Activated CD4-positive, alpha-beta T cell treated with anti-CD3 and anti-CD28 coated beads, Interleukin-2, amount 50 U/mL, for 48 hours (primary cell): ENCODE measurements around the gene RNF43.
"Not testable (repeated sequence)": the region's sequence is repeated elsewhere in the genome, so short reads cannot be mapped to it uniquely, and the experiment has no call there.

Experiments
- DNase-seq, 2 experiments: peaks; one replicate each; pipeline ENCODE4 v3.0.0-alpha.2; 2020

The RNF43 gene

DNA sequence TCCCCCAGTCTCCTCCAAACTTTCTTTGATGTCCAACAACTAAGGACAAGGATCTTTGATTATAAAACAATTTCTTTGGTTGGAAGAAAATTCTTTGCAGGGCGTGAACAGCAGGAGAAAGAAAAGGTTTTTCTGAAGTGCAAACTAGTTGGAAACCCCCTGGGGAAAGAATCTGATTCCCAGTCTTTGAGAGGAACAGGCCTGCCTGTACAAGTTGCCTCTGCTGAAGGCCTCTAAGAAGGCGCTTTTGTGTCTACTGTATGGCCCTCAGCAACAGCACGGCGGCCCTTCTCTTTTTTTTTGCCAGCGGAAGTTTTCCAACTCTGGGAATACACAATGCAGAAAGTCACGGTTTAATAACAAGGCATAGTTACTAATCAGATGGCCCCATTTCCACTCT, 14.0 kb downstream of the RNF43 start:
- DNase-seq = no peak

DNA sequence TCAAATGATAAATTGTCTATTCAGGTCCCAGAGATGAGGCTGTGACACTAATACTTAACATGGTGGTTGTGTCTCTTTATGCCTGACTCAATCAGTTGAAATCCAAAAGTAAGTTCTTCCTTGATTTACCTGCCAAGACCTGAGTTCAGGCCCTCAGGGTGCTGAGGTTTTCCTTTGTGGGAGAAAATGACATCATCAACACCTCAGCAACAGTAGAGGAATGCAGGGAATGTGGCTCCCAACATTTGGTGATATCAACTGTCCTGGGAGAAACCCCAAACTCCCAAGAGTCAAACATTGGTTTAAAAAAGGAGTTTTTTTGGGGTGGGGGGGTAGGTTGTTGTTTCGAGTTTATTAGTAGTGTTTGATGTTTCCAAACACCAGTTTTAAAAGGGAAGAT, 14.7 kb downstream of the RNF43 start:
- DNase-seq = no peak

DNA sequence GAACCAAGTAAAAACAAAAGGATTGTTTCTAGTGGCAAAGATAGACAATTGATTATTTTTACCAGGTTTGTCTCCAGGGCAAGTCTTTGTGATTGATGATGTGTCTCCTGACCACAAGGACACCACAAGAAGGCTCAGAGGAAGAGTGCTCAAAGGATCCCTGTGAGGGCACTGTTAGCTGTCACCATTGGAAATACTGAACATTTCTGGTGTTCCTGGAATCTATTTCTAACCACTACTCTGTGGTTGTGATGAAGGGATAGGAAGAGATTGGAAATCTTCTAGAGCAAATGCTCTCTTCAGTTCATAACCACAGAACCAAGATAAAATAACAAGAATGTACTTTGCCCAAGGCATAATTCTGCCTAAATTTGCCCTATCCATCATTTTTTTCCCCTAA, 15.3 kb downstream of the RNF43 start:
- DNase-seq = peak in 1 of 2 experiments; percentile 19

DNA sequence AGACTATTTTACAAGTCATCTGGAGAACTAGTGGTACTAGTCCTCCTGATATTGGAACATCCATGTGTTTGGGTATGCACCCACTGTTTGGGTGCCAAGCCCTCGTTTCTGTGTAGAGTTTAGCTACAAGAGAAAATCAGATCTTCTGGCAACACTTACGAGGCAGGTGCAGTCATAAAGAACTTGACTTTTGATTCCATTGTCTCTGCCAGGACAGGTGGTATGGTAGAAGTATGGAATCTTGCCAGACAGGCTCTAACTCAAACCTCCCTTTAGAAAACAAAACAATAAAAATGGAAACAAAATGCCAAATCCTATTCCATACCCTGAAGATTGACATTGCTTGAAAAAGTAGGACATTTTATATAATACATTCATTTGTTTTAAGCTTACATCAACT, 16.0 kb downstream of the RNF43 start:
- no peak for DNase-seq

DNA sequence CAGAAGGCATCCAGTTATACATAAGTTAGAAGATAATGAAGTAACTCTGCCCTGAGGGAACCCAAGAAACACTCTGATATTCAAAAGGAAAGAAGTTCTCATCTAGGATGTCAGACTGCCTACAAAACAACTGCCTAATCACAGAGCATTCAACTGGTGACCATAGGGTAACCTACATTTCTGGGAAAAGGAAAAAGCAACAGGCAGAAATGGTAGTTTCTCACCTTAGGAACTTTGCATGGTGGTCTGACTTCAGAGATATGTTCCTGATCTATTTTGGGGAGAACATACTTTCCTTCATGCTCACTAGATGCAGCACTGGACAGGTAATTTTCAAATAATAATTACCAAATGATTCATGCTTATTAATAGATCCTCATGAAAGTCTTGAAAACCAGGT, 16.5 kb downstream of the RNF43 start:
- no peak for DNase-seq

DNA sequence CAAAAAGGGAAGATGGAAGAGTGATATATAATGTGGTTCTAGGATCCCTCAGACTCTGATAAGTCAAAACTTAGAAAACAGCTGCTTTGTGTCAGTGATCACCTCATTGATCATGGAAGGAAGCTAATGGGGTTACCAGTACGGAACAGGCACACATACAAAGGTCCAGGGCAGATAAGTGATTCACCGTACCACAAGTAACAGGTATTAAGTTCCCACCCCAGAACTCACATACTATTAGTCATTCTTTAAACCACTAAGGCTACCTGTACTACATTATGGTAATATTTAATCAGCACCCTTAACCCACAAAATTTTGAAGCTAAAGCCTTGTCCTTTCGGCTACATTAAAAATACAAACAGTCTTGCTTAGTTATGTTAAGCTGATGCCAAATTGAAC, 17.4 kb downstream of the RNF43 start:
- no peak for DNase-seq

DNA sequence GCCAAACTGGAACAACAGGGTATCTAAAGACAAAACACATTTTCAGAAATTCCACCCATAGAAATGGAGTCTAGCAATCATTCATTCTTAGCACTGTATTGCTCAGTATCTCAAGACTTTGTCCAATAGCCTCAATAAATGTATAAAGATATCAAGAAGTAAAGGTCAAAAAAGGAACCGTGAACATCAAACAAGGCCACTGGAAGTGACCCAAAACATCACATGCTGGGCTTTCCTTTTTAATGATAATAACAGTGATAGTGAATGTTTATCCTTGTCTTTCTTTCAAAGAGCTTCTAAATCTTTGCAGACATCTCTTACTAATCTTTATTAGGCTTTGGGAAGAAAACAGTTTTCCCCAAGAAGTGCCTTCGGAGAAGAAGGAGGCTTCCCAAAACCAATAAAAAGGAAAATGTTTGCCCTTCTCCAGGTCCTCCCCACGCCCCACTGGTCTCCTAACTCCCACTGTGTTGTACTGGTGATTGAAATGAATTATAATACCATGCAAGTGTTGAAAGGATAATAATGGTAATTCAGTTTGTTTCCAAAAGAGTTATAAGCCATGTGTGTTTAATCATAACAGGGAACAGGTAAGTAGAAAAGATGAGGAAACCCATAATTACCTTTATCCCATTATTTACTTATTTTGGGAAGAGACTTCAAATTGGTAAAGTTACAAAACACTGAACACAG, 18.6 kb downstream of the RNF43 start:
- DNase-seq = no peak

DNA sequence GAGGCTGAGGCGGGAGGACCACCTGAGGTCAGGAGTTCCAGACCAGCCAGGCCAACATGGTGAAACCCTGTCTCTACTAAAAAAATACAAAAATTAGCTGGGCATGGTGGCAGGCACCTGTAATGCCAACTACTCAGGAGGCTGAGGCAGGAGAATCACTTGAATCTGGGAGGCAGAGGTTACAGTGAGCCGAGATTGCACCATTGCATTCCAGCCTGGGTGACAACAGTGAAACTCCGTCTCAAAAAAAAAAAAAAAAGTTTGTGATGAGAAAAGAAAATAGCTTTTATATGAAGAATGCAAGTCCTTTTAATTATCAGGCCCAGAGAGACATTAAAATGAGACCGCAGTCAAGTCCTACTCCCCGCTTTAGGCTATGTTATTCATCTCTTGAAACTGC, 19.9 kb downstream of the RNF43 start:
- DNase-seq = not testable (repeated sequence)

DNA sequence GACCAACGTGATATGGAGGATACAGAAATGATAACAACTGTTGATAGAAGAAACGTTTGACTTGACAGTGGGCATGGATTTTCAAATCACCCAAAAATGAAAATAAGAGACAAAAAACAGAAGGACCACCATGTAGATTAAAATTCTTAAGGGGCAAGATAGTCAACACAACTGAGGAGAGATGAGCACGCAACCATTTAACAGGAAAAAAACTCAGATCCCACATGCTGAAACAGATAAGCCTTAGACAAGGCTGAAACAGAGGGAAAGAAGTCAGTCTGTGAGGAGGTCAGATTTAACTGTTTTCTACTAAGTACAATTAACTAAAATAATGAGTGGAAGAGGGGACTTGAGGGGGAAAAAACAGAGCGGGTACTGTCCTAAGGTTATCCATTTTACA, 21.2 kb downstream of the RNF43 start:
- DNase-seq = no peak

DNA sequence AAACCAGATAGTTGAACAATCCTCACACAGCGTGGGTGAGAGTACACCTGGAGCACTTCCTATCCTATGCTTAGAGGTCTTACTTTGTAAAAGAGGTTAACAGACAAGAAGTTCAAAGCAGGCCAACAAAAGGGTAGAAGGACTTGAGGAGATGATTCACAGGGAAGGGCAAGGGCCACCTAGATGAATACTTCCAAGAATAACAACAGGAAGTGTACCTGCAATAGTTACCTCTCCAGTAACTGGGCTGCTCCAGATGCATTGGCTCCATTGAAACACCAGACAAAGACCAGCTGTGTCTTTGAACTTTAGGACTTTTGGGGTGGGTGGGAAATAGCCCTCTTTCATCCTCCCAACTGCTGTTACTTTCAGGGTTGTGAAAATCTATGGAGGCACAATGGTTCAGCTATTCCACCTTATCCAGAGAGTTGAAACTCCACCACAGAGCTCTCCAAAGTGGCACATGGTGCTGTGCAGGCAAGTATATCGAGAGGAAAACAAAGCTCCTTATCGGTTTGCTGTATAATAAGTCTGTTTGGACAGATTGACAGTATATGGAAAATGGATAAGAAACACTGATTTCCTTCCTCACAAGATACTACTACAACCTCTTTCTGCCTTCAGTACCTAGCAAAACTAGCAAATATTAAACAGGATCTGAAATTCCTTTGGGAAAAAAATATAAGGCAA, 22.7 kb downstream of the RNF43 start:
- DNase-seq = no peak

DNA sequence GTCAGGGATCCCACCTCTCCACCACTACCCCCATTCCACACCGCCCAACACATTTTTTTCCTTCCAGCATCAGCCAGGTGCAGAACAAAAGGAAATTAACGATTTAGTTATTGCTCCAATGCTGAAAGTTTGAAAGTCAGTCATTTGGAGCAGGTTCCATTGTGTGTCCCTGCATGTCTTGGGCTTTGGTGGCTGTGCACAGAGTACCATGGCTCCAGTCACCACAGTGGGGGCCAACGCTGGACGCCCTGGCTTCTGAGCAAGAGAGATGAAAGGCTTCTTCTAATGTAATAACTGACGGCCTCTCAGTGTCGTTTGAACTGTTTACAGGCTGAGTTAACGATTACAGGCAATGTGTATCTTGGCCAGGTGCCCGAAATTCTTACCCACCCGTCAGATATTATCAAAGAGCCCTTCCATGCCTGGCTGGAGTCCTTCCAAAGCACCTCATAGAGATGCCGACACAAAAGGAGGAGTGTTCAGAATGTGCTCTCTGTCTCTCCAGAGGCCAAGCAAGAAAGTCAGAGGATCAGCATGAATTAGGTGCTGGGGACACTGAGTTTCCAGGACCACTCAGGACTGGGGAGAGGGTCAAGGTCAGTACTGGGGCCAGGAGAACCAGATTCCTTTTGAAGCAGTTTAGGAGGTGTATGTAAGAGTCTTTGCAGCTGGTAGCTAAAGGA, 25.9 kb downstream of the RNF43 start:
- no peak for DNase-seq

DNA sequence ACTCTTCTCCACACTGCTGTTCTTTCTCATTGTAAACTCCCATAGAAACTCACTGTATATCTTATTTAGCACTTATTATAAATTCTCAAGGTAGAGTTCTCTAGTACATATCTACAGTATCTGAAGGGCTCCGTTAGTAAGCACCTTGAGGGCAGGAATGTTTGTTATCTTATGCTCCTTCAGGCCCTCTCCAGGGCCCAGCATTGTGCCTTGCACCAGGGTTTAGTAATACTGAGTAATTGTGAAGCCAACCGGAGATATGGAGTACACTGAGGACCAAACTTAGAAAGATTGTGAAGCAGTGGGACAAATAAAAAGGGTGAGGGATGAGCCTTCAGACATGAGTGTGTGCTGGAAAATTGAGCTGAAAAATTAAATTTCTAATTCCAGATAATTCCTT, 26.4 kb downstream of the RNF43 start:
- DNase-seq = no peak

DNA sequence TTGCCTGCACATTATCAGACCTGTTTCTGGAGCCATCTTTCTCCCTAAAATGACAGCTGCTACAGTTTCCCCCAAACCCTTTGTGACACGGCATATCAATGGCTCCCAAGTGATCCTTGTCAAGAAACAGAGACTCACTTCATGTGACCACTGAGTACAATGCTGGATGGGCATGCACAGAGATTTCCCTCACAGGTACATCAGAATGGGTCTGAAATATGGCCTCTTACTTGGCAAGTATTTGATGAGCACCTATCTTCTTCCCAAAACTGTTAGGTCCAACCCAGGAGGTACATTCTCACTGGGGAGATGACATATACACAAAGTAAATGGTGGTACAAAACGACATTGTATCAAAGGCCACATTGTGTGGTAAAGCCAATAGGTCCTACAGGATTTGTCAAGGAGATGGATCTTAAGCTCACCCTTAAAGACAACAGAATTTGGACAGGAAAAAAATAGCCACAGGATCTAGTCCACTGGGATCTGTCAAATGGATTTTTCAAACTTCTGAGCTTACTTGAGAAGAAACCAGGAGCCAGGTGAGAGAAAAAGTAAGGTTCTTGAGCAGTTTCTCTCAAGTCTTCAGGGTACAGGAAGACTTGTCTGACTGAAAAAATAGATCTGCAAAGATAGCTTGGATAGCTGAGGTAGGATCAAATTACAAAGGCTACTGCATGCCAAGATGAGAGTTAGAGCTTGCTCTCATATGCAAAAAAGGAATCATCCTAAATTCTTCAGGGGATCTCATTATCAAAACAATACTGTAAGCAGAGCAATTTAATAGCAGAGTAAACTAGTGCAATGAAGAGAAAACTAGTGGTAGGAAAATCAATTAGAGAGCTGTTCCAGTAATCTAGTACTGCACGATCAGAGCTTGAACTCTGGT, 28.8 kb downstream of the RNF43 start:
- no peak for DNase-seq

DNA sequence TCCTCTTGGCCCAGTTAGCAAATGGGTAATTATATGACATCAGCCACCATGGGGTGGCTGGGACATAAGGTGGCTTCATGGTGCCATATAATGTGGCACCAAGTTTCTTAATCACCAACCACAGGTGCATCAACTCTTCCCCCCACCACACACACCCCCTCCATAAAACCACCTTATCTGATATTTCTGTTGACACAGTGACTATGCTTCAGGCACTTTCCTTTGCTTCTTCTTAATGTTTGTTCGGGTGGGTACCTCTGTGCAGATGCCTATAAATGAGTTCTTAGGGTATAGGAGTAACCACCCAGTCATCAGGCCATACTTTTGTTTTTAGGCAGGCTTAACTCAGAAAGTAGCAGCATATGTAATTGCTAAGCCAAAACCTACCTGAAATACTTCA, 29.5 kb downstream of the RNF43 start:
- DNase-seq = no peak

DNA sequence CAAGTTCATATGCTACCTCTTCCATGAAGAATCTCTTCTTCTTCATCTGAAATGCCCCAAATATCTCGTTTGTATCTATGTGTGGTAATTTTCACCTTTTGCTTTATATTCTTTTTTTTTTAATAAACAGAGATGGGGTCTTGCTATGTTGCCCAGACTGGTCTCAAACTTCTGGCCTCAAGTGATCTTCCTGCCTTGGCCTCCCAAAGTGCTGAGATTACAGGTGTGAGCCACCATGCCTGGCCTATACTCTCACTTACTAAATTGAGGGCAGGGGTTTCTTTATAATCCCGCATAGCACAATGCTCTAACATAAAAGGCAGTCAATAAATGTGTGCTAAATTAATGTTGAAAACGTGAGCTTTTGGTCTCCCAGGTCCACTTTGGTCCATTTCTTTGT, 30.6 kb downstream of the RNF43 start:
- DNase-seq = no peak

DNA sequence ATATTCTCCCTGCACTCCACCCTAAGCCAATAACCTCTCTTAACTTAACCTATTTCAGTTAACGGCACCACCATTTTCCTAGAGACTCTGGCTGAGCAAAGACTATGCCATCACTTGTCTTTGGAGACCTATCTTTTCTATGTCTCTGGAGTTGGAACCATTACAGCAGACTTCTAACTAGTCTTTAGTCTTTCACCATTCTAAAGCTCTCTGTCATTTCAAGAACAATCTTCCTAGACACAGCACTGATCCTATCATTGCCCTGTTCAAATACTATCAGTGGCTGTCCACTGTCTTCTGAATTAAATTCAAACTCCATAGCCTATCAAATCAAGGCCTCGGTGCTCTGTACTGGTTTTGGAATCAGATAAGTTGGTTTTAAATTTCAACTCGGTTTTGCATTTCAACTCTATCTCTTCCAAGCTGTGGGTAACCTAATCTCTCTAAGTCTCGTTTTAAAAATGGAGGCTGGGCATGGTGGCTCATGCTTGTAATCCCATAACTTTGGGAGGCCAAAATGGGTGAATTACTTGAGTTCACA, 31.9 kb downstream of the RNF43 start:
- no peak for DNase-seq

DNA sequence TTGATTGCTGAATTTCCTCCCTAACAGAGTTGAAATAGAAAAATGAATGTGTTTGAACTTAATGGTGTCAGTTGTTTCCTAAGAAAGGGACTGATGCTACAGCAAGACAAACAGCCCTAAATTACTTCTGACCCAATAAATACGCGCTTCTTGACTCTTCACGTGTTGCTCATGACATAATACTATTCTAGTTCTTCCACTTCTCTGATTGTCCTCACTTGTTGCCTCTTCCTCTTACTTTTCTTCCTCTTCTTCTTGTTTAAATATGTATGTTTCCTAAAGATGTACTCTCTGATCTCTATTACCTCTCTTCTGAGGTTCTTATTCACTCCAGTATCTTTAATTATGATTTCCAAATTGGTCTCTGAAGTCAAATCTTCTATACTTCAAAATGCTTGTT, 32.4 kb downstream of the RNF43 start:
- no peak for DNase-seq

DNA sequence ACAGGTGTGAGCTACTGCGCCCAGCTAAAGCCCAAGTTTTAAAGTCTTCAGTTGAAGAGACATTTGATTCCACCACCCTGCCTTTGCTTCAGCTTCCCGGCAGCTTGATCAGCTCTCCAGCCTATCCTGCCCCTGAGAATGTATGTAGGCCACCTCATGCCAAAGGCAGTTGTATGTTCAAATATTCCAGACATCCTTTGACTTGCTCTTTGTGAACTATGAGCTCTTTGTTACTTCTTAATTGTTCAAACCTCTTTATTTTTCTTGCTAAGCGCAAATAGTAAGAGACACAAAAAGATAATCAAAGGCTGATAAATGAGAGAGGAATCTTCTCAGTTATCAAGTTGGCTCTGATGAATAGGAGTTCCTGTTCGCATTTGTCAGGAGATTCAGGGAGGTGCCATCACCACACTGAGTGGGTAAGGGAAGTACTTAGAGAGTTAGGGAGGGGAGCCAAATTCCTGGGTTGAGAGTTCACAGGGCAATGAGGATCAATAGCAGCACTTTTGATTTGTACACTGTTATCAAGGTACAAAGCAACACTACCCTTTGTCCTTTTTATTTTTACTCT, 33.4 kb downstream of the RNF43 start:
- DNase-seq = no peak

DNA sequence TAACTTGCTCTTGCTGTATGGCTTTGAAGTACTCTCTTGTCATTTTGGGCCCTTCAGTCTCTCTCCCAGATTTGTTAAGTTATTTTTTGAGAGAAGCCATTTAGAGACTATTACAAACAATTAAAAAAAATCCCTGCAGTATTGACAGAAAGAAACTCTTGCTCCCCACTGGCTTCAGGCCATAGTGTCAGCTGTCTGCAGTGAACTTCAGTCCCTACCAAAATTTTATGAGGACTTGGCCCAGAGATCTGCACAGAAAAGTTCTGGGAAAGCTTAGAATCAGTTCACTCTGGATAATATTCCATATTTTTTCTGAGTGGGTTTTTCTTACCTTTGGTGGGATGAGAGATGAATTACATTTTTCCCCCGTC, 34.5 kb downstream of the RNF43 start:
- DNase-seq = no peak

DNA sequence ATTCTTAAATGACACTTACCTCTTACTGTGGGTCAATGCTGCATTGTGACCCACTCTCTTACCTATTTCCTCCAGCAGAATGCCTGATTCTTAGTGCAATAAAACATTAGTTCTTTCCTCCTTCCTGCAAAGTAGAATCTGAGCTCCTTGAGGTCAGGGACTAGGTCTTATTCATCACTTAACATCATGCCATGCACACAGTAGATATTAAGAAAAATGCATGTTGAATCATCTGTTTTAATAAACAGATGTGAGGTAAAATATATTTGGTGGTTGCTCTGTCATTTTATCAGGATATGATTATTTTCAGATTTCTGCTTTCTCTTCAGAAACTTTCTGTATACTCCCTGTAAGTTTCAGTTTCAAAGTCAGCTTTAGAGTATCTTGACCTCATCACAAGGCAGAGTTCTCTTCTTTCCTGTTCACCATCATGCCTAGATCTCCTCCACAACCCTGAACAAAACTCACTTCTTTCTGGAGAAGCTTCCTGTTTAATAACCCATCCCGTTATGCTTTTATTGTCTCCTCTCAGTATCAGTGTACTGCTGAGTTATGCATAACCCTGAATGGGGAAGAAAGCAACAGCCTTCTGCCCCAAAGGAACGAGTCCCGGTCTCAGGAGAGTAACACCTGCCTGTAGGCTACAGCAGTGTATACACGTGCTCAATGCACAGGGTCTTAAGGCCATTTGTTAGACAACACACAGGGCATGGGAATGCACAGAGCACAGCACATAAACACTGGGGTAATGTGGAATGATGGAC, 35.0 kb downstream of the RNF43 start:
- DNase-seq = no peak

DNA sequence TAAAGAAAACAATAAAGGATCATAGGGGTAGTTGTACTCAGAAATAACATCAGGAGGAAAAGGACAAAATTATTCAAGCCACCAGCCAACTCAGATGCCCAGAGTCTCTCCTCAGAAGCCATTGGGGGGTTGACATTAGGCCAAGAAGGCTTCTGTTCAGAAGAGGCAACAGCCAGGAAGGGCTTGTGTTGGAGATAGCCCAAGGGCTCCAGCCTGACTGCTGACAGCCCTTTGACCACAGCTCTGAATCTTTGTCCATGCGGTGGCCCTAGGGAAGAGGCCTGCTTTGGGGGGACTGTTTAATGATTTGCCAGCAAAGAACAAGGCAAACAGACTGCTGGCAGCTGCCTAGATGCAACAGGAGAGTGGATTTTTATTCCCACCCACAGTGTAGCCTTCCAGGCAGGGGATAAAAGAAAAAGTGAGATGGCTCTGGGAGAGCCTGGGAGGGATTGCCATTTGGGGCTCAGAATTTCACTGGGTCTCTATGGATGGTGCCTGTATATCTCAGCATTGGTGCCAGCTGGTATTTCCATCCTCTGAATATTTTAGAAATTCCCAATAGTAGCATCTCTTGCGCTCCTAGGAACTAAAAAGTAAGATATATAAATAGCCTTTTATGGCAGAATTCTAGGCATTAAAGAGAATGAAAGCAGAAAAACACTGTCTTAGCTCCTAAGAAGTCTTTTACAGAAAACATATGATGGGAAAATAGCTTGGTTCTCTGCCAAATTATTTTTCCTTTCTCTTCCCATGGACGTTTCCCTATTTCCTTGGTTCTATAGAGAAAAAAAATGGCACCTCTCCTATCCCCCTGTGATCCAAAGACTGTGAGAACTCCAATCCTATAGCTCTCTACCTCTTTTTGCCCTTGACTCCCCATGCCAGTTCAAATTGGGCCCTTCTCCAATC, 36.0 kb downstream of the RNF43 start:
- DNase-seq = no peak
